GM18909 (cell line): ENCODE data around the gene XPNPEP2.
"Not testable (repeated sequence)": the region's sequence is repeated elsewhere in the genome, so short reads cannot be mapped to it uniquely, and the experiment has no call there.

ENCODE experiments used
- ATAC-seq: cut with Tn5 transposase; IDR thresholded peaks from one replicate; pipeline ENCODE4 v1.9.1; 2021; ENCODE audit warnings: mild to moderate bottlenecking; ENCODE audit not compliant: unreplicated experiment, poor library complexity

The XPNPEP2 gene

DNA sequence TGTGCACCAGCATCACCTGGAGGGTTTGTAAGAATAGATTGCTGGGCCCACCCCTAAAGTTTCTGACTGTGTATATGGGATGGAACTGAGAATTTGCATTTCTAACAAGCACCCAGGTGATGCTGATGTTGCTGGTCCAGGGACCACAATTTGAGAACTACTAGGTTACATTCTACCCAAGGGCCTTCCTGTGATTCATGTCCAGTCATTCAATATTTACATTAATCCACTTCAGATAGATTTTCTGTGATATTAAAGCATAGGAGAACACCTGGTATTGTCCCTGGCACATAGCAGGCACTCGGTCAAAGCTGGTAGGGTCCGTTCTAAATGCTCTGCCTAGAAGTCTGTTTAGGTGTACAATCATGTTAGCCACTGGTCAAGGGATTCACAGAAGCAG, 19.5 kb upstream of the XPNPEP2 start:
- ATAC-seq, result no peak

DNA sequence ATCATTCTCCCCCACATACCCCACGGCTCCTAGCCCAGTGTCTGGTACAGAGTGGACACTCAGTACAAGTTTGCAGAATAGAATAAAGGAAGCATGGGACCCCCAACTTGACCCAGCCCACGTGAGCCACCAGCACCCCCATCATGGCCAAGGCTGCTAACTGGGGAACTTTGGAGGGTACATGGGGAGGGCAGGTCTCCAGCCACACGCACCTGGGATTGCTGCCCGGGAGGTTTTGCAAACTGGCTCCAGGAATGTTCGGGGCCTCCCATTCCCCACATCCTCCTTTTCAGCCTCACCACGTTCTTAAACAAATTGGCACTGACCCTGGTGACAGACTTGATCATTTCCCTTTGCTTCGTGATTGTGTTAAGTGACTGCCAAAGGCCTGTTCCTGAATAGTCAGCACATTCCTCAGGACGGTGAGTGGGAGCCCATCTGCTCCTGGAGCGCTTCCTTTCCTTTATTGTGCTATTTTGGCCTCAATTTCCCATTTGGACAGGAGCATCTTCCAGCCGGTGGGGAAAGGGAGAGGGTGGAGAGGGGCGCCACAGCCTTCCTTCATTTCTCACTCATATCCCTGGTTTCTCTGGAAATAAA, 18.7 kb upstream of the XPNPEP2 start:
- no peak for ATAC-seq

DNA sequence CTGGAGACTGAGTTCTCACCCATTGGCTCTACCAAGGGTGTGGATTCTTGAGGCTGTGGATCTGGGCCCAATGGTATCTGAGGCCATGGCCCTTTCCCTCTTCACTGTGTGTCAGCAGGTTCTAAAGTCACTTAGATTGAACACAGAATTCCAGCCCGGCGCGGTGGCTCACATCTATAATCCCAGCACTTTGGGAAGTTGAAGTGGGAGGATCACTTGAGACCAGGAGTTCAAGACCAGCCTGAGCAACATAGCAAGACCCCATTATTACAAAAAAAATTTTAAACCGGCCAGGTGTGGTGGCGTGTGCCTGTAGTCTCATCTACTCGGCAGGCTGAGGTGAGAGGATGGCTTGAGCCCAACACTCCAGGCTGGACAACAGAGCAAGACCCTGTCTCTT, 18.0 kb upstream of the XPNPEP2 start:
- no peak for ATAC-seq

DNA sequence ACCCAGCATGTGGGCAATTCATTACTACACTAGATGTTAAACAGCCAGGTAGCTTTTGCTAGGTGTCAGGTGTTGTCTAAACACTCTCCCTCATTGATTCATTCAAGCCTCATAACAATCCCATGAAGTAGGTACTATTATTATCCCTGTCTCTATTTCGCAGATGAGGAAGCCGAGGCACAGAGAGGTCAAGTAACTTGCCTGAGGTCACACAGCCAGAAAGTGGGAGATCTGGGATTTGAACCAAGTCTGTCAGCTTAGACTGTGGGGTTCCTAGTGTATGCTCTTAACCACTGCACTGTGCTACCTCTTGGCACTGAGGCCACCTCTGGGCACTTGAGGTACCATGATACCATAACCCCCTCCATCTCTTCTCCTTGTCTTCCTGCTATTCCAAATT, 17.4 kb upstream of the XPNPEP2 start:
- ATAC-seq, result no peak

DNA sequence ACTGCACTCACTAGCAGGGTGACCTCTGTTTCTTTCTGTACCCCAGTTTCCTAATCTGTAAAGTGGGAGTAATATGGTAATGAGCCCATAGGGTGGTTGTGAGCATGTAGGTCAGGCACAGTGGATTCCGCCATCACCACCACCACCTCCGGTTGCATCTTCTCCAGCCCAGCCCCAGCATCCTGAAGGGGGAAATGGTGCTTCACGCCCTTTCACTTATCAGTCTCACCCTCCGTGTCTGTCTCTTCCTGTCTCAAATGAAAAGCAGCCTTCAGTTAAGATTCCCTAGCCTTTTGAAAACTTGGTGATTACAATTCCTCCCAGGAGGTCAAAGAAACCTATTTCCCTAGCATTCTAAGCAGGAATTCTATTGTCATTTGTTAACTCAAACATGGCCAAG, 16.9 kb upstream of the XPNPEP2 start:
- ATAC-seq, result no peak

DNA sequence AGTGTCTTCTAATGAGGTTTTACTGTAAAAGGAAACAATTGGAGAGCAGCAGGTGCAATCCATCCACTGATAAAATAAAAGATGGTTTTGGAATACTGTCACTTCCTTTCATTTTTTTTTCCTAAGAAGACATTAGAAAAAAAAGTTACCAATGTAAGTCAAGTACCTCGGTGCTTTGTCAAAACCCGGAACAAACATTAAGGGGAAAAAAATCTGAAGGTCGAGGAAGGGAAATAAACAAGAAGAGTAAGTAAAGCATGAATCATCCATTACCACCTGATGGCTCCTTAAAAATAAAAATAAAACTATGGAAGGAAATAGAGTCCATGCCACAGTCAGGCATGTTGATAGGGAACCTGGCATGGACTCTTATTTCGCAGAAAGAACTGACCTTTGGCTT, 15.3 kb upstream of the XPNPEP2 start:
- ATAC-seq, result no peak

DNA sequence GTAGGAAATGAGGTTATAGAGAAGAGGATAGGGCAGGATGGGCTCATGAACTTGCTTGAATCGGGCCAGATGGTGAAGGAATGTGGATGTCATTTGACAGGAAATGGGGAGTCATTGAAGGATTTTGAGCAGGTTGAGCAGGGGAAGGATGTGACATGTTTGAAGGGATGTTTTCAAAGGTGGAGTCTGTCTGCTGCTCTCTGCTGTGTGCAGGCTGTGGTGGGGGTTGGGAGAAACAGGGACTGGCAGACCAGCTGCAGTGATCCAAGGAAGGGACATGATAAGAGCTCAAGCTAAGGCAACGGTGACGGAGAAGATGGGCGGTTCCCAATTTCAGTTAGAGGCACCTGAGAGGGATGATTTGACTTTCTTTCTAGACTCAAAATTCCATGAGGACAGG, 14.0 kb upstream of the XPNPEP2 start:
- no peak for ATAC-seq

DNA sequence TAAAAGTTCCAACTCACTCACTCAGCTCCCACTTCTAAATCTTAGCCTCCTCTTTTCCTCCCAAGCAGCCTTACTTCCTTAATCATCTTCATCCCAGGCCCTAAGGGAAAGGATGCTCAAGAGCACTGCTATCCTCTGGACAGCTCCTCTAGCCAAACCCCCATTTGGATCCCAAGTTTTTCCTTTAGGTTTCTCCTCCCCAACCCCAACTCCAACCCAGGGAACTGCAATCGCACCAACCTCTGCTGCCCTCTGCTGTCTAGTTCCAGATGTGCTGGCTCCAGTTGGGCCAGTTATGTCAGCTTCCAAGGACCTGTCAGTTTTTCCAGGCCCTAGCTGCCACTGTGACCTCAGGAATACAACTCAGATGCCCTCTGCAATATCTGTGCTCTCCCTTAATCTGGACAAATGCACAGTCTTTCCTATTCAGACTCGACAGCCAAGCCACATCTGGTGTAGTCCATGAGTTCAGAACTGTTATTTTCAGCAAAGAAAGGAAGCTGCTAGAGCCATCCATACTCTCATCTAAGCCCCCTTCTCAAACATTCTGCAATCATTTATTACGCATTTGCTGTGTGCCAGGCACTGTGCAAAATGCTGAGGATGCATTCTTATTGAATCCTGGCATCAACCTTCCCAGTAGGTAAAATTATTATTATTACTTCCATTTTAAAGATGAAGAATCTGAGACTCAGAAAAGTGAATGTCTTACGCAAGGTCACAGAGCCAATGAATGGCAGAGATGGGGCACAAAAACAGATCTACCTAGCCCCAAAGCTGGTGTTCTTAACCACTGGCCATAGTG, 12.3 kb upstream of the XPNPEP2 start:
- no peak for ATAC-seq

DNA sequence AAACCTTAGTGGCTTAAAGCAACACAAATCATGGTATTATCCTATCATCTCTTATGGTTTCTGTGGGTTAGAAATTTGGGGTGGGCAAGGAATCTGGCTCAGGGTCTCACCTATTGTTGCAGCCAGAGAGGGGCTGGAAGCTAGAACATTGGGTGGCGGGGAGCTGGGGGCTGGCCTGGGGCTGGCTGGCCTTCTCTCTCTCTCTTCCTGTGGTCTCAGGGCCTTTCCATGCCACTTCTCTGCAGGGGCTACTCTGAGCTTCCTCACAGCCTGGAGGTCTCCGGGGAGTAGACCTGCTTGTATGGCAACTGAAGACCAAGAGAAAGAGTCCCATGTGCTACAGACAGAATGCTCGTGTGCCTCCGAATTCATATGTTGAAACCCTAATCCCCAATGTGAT, 10.7 kb upstream of the XPNPEP2 start:
- no peak for ATAC-seq

DNA sequence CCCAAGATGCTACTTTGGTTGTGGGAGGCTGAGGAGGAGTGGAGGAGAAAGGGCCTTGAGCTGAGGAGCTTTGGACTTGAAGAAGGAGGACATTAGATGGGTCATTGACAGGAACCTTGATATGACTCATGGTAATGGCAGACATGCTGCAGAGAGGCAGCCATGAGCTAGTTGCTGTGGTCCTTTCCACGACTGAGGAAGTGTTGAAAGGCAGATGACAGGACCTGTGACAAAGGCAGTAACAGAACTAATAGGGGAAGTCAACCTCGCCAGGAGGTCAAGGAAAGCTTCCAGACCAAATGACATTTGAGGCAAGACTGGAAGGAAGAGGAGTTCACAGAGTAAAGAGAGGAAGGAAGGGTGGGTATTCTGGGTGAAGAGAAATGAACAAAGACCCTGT, 7.6 kb upstream of the XPNPEP2 start:
- ATAC-seq, result no peak

DNA sequence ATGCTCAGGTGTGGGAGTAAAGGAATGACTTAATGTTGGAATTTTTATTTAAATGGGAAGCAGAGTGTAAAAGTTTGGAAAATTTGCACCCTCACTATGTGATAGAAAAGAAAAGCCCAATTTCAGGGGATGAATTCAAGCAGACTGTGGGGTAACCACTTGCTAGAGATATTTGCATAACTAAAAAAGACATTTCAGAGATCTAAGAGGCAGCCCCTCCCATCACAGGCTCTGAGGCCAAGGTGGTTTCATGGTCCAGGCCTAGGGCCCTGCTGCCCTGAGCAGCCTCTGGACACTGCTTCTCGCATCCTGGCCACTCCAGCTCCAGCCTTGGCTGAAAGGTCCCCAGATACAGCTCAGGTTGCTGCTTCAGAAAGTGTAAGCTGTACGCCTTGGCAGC, 5.9 kb upstream of the XPNPEP2 start:
- ATAC-seq, result no peak

DNA sequence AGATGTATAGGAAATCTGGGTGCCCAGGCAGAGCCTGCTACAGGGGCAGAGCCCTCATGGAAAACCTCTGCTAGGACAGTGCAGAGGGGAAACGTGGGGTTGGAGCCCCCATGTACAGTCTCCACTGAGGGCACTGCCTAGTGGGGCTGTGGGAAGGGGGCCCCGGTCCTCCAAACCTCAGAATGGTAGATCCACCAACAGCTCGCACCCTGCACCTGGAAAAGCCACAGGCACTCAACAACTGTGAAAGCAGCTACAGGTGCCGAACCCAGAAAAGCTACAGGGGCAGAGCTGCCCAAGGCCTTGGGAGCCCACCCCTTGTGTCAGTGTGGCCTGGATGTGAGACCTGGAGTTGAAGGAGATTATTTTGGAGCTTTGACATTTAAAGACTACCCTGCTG, 5.4 kb upstream of the XPNPEP2 start:
- ATAC-seq, result no peak

DNA sequence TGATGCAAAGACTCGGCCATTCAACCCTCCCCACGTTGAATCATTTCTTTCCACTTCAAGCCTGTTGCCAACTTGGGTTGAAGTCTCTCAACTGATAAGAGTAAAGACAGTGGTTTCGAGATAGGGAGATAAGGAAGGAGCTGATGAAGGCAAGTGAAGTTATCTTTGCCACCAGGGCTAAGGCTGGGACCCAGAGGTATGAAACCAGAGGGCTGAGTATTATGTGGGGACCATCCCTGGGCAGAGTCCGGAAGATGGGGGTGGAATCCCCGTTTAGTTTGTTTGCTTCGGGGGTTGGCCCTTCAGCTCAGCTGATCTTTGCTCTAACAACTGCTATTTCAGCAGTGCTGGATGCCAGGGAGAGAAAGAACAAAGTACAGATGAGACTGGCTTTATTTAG, 2.3 kb upstream of the XPNPEP2 start:
- ATAC-seq, result no peak

DNA sequence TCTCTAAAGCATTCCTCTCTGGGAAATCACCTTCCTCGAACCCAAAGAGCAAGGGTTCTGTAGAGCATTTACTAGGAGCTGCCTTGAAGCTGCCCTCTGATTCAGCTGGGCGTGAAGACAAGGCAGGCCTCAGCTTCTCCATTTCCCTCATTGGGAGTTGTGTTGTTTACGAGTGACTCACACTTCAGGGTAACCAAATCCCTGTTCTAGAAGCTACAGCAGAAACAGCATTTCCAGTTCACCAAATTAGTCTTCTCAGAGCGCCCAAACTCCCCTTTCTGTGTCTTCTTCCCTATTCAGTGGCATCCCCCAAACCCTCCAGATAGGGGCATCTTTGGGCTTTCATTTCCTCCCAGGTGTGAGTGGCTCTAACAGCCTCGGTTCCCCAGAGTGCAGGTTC, 863 bp upstream of the XPNPEP2 start:
- ATAC-seq, result no peak

DNA sequence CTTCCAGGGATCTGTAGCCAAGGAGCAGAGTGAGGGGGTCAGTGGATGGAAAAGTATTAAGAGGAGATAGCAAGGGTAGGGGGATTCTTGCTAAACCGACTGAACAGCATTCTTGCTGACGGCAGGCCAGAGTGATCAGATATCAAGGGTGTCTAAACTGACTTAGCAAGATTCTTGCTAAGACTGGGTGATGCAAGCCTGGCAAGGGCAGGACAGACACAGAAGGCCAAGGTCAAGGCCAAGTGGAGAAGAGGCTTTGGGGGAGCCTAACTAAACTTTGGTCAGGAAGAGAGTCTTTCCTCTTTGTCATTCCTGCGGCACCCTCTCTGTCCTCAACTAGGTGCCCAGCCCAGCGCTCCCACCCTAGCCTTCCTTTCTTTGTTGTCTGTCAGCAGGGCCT, 799 bp downstream of the XPNPEP2 start:
- ATAC-seq, result no peak

DNA sequence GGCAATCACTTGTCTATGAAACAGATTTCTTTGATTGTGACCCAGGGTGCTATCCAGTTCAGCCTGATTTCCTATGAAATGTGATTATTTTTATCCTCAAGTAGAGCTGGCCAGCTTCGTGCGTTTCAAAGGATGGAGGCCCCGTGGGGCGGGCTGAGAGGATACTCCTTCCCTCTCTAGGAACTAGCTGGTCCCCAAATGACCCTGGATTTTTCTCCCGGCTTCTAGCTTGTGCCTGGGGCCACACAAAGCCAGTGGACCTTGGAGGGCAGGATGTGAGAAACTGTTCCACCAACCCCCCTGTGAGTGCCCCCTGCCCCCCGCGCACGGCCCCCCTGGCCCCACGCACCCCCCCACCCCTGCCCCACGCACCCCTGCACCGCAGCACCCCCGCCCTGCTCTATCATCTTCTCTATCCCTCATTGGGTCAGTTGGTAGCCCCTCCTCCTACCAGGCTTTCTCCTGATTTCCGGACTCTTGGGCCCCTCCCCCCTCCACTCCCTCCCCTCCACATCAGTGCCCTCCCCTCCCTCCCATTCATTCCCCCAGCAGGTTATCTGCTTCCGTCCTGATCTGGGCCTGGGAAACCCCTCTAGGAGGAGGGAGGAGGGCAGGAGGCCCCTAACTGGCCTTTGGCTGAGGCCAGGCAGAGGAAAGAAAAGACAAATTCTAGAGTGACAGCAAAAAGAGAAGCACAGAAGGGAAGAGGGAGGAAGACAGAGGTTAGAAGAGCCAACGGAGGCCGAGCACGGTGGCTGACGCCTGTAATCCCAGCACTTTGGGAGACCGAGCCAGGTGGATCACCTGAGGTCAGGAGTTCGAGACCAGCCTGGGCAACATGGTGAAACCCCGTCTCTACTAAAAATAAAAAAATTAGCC, 3.3 kb downstream of the XPNPEP2 start:
- ATAC-seq, result no peak

DNA sequence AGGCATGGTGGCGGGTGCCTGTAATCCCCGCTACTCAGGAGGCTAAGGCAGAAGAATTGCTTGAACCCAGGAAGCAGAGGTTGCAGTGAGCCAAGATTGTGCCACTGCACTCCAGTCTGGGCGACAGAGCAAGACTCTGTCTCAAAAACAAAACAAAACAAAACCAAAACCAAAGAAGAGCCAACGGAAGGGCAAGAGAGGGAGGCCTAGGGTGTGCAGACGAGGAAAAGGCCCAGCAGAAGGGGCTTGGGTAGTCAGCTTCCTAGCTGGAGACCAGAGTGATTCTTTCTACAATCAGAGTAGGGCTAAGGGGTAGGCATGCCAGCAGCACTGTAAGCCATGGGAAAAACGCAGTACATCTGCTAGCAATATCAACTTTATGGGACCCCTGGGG, 4.0 kb downstream of the XPNPEP2 start:
- not testable (repeated sequence) for ATAC-seq

DNA sequence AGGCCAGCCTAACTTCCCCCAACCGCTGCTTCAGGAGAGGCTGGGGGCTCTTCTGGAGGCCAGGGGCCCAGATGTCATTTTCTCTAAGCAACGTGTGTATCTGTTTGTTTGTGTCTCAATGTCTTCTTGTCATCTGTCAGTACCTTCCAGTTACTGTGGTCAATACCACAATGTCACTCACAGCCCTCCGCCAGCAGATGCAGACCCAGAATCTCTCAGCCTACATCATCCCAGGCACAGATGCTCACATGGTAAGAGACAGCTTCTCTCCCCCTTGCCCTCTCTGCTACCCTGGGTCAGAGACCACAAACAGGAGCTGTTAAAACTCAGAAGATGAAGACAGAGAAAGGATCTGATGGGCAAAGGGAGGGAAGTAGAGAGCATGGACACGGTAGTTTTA, 5.0 kb downstream of the XPNPEP2 start:
- ATAC-seq, result no peak

DNA sequence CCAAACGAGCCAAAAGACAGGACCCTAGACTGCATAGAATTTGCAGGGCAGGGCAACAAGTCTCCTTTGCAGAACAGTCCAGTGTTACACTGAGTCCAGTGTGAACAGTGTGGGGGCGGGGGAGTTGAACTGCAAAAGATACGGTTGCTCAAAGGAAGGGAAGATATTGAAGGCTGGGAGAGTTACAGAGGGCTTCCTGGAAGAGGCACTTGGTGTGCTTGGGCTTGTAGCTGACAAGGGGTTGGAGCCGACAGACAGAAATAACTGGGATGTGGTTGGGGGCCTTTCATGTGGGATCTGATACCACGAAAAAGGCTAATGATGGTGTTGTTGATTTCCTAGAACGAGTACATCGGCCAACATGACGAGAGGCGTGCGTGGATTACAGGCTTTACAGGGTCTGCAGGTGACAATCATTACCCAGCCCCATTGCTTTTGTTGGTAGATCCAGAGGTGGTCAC, 6.1 kb downstream of the XPNPEP2 start:
- ATAC-seq, result no peak

DNA sequence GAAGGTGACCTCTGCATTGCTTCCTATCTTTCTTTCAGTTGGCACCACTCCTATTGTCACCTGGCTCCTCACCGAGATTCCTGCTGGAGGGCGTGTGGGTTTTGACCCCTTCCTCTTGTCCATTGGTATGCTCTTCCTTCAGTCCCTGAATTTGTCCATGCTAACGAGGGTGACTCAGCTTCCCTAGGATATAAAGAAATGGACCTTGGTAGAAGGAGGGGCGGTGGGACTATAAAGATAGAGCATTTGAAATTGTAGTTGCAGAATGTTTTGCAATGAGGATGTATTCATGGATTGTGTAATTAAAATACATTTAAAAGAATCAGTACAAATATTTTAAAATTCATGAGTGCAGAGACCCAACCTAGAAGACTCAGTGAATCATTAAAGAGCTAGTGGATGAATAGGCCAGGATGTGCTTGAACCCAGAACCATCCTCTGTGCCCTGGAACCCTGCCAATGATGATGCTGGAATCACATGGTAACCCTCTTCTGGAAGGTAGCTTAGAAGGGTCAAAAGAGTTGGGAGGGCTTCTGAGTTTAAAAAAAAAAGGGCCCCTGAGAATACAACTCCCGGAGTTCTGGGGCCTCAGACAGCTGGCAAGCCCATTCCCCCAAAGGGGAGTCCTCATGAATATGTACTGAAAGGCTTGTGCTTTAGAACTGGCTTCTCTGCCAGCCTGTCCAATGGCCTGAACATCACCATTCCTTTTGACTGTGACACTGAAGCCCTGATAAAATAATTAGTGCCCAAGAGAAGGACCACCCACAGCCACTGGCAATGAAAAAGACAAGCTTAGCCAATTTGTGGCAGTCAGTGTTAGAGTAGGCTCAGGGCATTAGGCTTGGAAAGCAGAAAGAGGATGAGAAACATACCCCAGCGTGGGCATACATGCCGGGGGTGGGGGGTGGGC, 8.0 kb downstream of the XPNPEP2 start:
- no peak for ATAC-seq
